ENCODE measurements around the gene MORC1. TPM values are rescaled to one million over a fixed set of nuclear protein-coding genes. Genes with fewer than 3 reads are reported as not detected.

The MORC1 gene
- polyA plus RNA-seq, 4 donors = not detected

Other genes with a start within 250 kb of the MORC1 start
- not detected for gene GUCA1C, start 164.3 kb downstream of the MORC1 start, polyA plus RNA-seq
- gene C3orf85, start 18.6 kb upstream of the MORC1 start, polyA plus RNA-seq = 100 to 1,000 TPM in 2 of 4 donors, 10 to 100 TPM in 2; 10.3 to 131 (median 107) TPM
- gene DPPA2, start 198.4 kb upstream of the MORC1 start, polyA plus RNA-seq = under 1 TPM in 1 of 4 donors, not detected in 3; 0.03 TPM
- gene DPPA4, start 219.4 kb upstream of the MORC1 start, polyA plus RNA-seq = 1 to 10 TPM in 1 of 4 donors, under 1 TPM in 1, not detected in 2; 0.04 to 1.1 TPM

Measured in small intestine (tissue), 4 donors.